Liver (tissue), 9 donors: ENCODE measurements around the gene PCDH9. TPM values are rescaled to one million over a fixed set of nuclear protein-coding genes. Genes with fewer than 3 reads are reported as not detected.

ENCODE experiments used
- DNase-seq: peaks from one replicate; pipeline ENCODE4 v3.0.0-alpha.2; 2017; ENCODE audit warnings: low spot score
- H3K27ac ChIP-seq, 2 donors: one replicate each; pipeline ENCODE4 v1.7.0; 2013; ENCODE audit warnings: inconsistent platforms in 2 of 2, low read length in 2 of 2, control low read depth in 1 of 2, low read depth in 1 of 2, mild to moderate bottlenecking in 1 of 2
- H3K27me3 ChIP-seq, 4 donors: one replicate each; pipeline versions ENCODE4 v1.6.1 to v1.7.0; 2013; ENCODE audit warnings: low read length in 3 of 4, inconsistent platforms in 1 of 4, mild to moderate bottlenecking in 1 of 4, moderate library complexity in 1 of 4; ENCODE audit not compliant: control insufficient read depth in 4 of 4, insufficient read depth in 4 of 4
- H3K36me3 ChIP-seq, 4 donors: one replicate each; pipeline versions ENCODE4 v1.6.1 to v1.7.0; 2013; ENCODE audit warnings: low read length in 3 of 4, mild to moderate bottlenecking in 3 of 4, low read depth in 1 of 4, moderate library complexity in 1 of 4; ENCODE audit not compliant: control insufficient read depth in 4 of 4, insufficient read depth in 3 of 4
- H3K4me1 ChIP-seq, 4 donors: one replicate each; pipeline versions ENCODE4 v1.6.1 to v1.7.0; 2013; ENCODE audit warnings: low read length in 3 of 4, mild to moderate bottlenecking in 3 of 4, moderate library complexity in 1 of 4; ENCODE audit not compliant: control insufficient read depth in 4 of 4, insufficient read depth in 4 of 4
- H3K4me3 ChIP-seq, 3 donors: one replicate each; pipeline versions ENCODE4 v1.6.1 to v1.7.0; 2013; ENCODE audit warnings: low read length in 3 of 3, control low read depth in 1 of 3, low read depth in 1 of 3, mild to moderate bottlenecking in 1 of 3
- H3K9ac ChIP-seq, 2 donors: one replicate each; pipeline ENCODE4 v1.7.0; 2013; ENCODE audit warnings: low read length in 2 of 2, mild to moderate bottlenecking in 2 of 2, moderate library complexity in 2 of 2, control low read depth in 1 of 2, low read depth in 1 of 2
- H3K9me3 ChIP-seq, 4 donors: one replicate each; pipeline versions ENCODE4 v1.6.1 to v1.7.0; 2013; ENCODE audit warnings: low read length in 3 of 4; ENCODE audit not compliant: control insufficient read depth in 4 of 4
- EGR1 ChIP-seq, 2 donors: IDR thresholded peaks; 2 replicates each; pipeline ENCODE4 v1.6.1; 2016 to 2018; ENCODE audit warnings: antibody characterized with exemption in 2 of 2, low read depth in 2 of 2
- FOXA1 ChIP-seq: IDR thresholded peaks from 2 replicates; pipeline ENCODE4 v1.6.1; 2016; ENCODE audit warnings: antibody characterized with exemption
- FOXA2 ChIP-seq: IDR thresholded peaks from 2 replicates; pipeline ENCODE4 v1.6.1; 2016; ENCODE audit warnings: antibody characterized with exemption
- GABPA ChIP-seq, 2 donors: IDR thresholded peaks in 1 of 2; conservative IDR thresholded peaks in 1 of 2; 2 replicates each; pipeline ENCODE4 v1.6.1; 2016; ENCODE audit warnings: antibody characterized with exemption in 2 of 2, mild to moderate bottlenecking in 1 of 2, moderate library complexity in 1 of 2
- HNF4A ChIP-seq, 2 donors: conservative IDR thresholded peaks; 2 replicates each; pipeline ENCODE4 v1.6.1; 2016; ENCODE audit warnings: antibody characterized with exemption in 2 of 2, mild to moderate bottlenecking in 2 of 2
- HNF4G ChIP-seq: IDR thresholded peaks from 2 replicates; pipeline ENCODE4 v1.6.1; 2016; ENCODE audit warnings: antibody characterized with exemption
- JUND ChIP-seq, 2 donors: IDR thresholded peaks; 2 replicates each; pipeline ENCODE4 v1.6.1; 2016; ENCODE audit warnings: antibody characterized with exemption in 2 of 2
- NR2F2 ChIP-seq: IDR thresholded peaks from 2 replicates; pipeline ENCODE4 v1.6.1; 2016; ENCODE audit warnings: antibody characterized with exemption
- RAD21 ChIP-seq, 2 donors: IDR thresholded peaks; 2 replicates each; pipeline ENCODE4 v1.6.1; 2016; ENCODE audit warnings: antibody characterized with exemption in 2 of 2, mild to moderate bottlenecking in 2 of 2
- REST ChIP-seq: IDR thresholded peaks from 2 replicates; pipeline ENCODE4 v1.6.1; 2016; ENCODE audit warnings: antibody characterized with exemption, mild to moderate bottlenecking
- RXRA ChIP-seq, 2 donors: IDR thresholded peaks; 2 replicates each; pipeline ENCODE4 v1.6.1; 2017 to 2018; ENCODE audit warnings: antibody characterized with exemption in 2 of 2, mild to moderate bottlenecking in 1 of 2
- SP1 ChIP-seq: IDR thresholded peaks from 2 replicates; pipeline ENCODE4 v1.6.1; 2018; ENCODE audit warnings: antibody characterized with exemption, mild to moderate bottlenecking
- TAF1 ChIP-seq: conservative IDR thresholded peaks from 2 replicates; pipeline ENCODE4 v1.6.1; 2016; ENCODE audit warnings: antibody characterized with exemption, mild to moderate bottlenecking
- YY1 ChIP-seq: IDR thresholded peaks from 2 replicates; pipeline ENCODE4 v1.6.1; 2016; ENCODE audit warnings: antibody characterized with exemption, mild to moderate bottlenecking
- WGBS: extraction: QIAGEN DNeasy Blood & Tissue Kit; methylation state at CpG from one replicate; pipeline ENCODE4 v1.1.7; 2013; 5-methylcytosine and 5-hydroxymethylcytosine counted together
- polyA plus RNA-seq, 2 donors: library from polyadenylated mRNA; stranded (reverse) in 1 of 2; unstranded in 1 of 2; fragments of 200-250 nt in 1 of 2; fragments of >200 nt in 1 of 2; fragmentation: Nextera tagmentation in 1 of 2; extraction: Ambion mirVana in 1 of 2; gene quantifications; one replicate each; pipeline versions ENCODE4 v1.2.1 to v1.2.3, GENCODE V29; 2013 to 2015
- total RNA-seq, 2 donors: library from RNA; depleted of rRNA; stranded (reverse); fragments of >200 nt; gene quantifications; one replicate each; pipeline ENCODE4 v1.2.3, GENCODE V29; 2014
- TF ChIP-seq, protein P1 (sequence below): IDR thresholded peaks from 2 replicates; pipeline ENCODE4 v1.6.1; 2016; ENCODE audit warnings: antibody characterized with exemption
- TF ChIP-seq, protein P2 (sequence below): IDR thresholded peaks from 2 replicates; pipeline ENCODE4 v1.6.1; 2016; ENCODE audit warnings: antibody characterized with exemption
- donor health status: healthy.
- donor health status: healthy.
- donor health status: healthy.
- donor health status: healthy.
- donor health status: healthy.

Gene PCDH9
- total and polyA plus RNA-seq, 4 donors: 0.90 to 4.0 (median 2.2) TPM

- H3K4me1 ChIP-seq: no peaks in the 10 kb centered on the region
- H3K27me3 ChIP-seq: no peaks in the 10 kb centered on the region
- H3K9ac ChIP-seq: no peak overlapping the region
- no peak for DNase-seq
- no peak overlapping the region for H3K4me3 ChIP-seq
- no peak for TF ChIP-seq HNF4G
- no peak for TF ChIP-seq RXRA (IDR thresholded peaks at IDR 0.05)
- TF ChIP-seq, protein P1, sequence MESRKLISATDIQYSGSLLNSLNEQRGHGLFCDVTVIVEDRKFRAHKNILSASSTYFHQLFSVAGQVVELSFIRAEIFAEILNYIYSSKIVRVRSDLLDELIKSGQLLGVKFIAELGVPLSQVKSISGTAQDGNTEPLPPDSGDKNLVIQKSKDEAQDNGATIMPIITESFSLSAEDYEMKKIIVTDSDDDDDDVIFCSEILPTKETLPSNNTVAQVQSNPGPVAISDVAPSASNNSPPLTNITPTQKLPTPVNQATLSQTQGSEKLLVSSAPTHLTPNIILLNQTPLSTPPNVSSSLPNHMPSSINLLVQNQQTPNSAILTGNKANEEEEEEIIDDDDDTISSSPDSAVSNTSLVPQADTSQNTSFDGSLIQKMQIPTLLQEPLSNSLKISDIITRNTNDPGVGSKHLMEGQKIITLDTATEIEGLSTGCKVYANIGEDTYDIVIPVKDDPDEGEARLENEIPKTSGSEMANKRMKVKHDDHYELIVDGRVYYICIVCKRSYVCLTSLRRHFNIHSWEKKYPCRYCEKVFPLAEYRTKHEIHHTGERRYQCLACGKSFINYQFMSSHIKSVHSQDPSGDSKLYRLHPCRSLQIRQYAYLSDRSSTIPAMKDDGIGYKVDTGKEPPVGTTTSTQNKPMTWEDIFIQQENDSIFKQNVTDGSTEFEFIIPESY: no peak
- no peak for TF ChIP-seq SP1
- TF ChIP-seq FOXA1: no peak
- TF ChIP-seq FOXA2: no peak
- TF ChIP-seq RAD21 (IDR thresholded peaks at IDR 0.05): no peak
- H3K36me3 ChIP-seq: no peaks in the 10 kb centered on the region
- no peaks in the 10 kb centered on the region for H3K9me3 ChIP-seq
- no peak overlapping the region for H3K27ac ChIP-seq
Measured at GRCh38 chr13:66358564-66358963, 871.6 kb downstream of the PCDH9 start.

- no peaks in the 10 kb centered on the region for H3K4me1 ChIP-seq
- H3K4me3 ChIP-seq: no peak overlapping the region
- no peaks in the 10 kb centered on the region for H3K36me3 ChIP-seq
- no peak for TF ChIP-seq TAF1
- TF ChIP-seq, protein P1: no peak
- no peak for TF ChIP-seq YY1
- no peak overlapping the region for H3K9ac ChIP-seq
- no peaks in the 10 kb centered on the region for H3K27me3 ChIP-seq
- no peak overlapping the region for H3K27ac ChIP-seq
- DNase-seq: no peak
- 84% methylated on average over 5 of the region's 5 CpGs for WGBS
- H3K9me3 ChIP-seq: no peaks in the 10 kb centered on the region
Measured at GRCh38 chr13:66357463-66357862, 872.7 kb downstream of the PCDH9 start.

DNA sequence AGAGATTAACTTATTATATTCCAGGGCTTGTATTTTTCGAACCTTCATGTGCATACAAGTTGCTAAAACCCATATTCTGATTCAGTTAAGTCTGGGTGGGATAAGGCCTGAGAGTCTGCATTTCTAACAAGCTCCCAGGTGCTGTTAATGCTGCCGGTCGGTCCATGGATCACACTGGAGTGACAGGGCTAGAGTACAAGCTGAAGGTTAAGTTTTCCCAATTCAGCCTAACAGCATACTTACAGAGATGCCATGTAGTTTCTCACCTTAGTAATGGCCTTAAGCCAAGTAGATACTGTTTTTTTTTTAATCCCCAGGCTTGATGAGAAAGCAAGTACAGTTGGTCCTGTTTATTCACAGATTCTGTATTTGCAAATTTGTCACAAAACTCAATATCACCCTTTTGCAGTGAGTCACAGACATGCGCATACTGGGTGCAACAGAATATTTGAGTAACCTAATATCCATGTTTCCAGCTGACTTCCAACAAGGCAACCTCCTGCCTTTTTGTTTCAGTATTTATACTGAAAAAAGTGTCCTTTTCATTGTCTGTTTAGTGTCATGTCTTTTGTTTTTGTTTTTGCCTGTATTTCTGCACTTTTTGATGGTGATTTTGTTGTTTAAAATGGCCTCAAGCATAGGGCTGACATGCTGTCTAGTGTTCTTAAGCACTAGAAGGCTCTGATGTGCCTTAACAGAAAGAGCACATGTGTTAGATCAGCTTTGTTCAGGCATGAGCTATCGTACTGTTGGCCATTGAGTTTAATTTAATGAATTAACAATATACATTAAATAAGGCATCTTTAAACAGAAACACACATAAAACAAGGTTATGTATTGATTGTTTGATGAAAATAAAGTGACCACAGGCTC is 875.0 kb downstream of the PCDH9 start:
- no peak overlapping the region for H3K27ac ChIP-seq
- no peaks in the 10 kb centered on the region for H3K27me3 ChIP-seq
- H3K9ac ChIP-seq: no peak overlapping the region
- no peaks in the 10 kb centered on the region for H3K9me3 ChIP-seq
- no peak overlapping the region for H3K4me3 ChIP-seq
- WGBS: 77% methylated on average over 5 of the region's 5 CpGs
- no peaks in the 10 kb centered on the region for H3K36me3 ChIP-seq
- no peak for DNase-seq
- no peaks in the 10 kb centered on the region for H3K4me1 ChIP-seq
- no peak for TF ChIP-seq JUND (IDR thresholded peaks at IDR 0.05)
- TF ChIP-seq HNF4G: no peak
- TF ChIP-seq, protein P2, sequence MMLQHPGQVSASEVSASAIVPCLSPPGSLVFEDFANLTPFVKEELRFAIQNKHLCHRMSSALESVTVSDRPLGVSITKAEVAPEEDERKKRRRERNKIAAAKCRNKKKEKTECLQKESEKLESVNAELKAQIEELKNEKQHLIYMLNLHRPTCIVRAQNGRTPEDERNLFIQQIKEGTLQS: no peak
- TF ChIP-seq FOXA2: no peak
- TF ChIP-seq FOXA1: no peak
- no peak for TF ChIP-seq NR2F2
- no peak for TF ChIP-seq RAD21 (IDR thresholded peaks at IDR 0.05)
- TF ChIP-seq HNF4A (conservative IDR thresholded peaks at IDR 0.05): no peak
- no peak for TF ChIP-seq YY1
- no peak for TF ChIP-seq GABPA (IDR thresholded peaks at IDR 0.05 in 1 of 2, conservative IDR thresholded peaks at IDR 0.05 in 1 of 2)
- TF ChIP-seq RXRA (IDR thresholded peaks at IDR 0.05): no peak
- TF ChIP-seq REST: no peak
- TF ChIP-seq EGR1 (IDR thresholded peaks at IDR 0.05; ENCODE audit: low read depth in 2 of 2): no peak
- TF ChIP-seq SP1: no peak
- TF ChIP-seq, protein P1: no peak
